NCI-H526 treated with DMSO at 0.1 percent for 48 hours (cell line): ENCODE data around the gene SLC22A3.
A peak's percentile ranks its signal among the peaks of the same experiment; 100 is the strongest.
"Not testable (repeated sequence)": the region's sequence is repeated elsewhere in the genome, so short reads cannot be mapped to it uniquely, and the experiment has no call there.

Experiments
- DNase-seq: peaks from one replicate; lab custom pipeline; 2025; lab: John Stamatoyannopoulos, UW

SLC22A3 gene

GRCh38 chr6:160445130-160445529 is 97.0 kb downstream of the SLC22A3 start:
- DNase-seq = no peak

GRCh38 chr6:160447350-160447749 is 99.2 kb downstream of the SLC22A3 start:
- DNase-seq = no peak

- not testable (repeated sequence) for DNase-seq
These were observed 101.6 kb downstream of the SLC22A3 start for GRCh38 chr6:160449787-160450186.

GRCh38 chr6:160450849-160451248 is 102.7 kb downstream of the SLC22A3 start:
- no peak for DNase-seq

- no peak for DNase-seq
These were observed 106.1 kb downstream of the SLC22A3 start for GRCh38 chr6:160454303-160454702.

- DNase-seq = no peak
These were observed 106.9 kb downstream of the SLC22A3 start for GRCh38 chr6:160455081-160455480.

- peak; percentile 16 for DNase-seq
These were observed 107.5 kb downstream of the SLC22A3 start for GRCh38 chr6:160455541-160456213.

GRCh38 chr6:160456214-160456546 is 108.0 kb downstream of the SLC22A3 start:
- DNase-seq = no peak

- no peak for DNase-seq
These were observed 109.6 kb downstream of the SLC22A3 start for GRCh38 chr6:160457823-160458222.

GRCh38 chr6:160461641-160462040 is 113.5 kb downstream of the SLC22A3 start:
- DNase-seq = no peak

GRCh38 chr6:160462116-160462515 is 113.9 kb downstream of the SLC22A3 start:
- no peak for DNase-seq

GRCh38 chr6:160462551-160463109 is 114.5 kb downstream of the SLC22A3 start:
- no peak for DNase-seq

- DNase-seq = no peak
These were observed 116.6 kb downstream of the SLC22A3 start for GRCh38 chr6:160464744-160465143.

- not testable (repeated sequence) for DNase-seq
These were observed 119.2 kb downstream of the SLC22A3 start for GRCh38 chr6:160467261-160467871.

GRCh38 chr6:160469153-160469552 is 121.0 kb downstream of the SLC22A3 start:
- no peak for DNase-seq

- DNase-seq = not testable (repeated sequence)
These were observed 127.9 kb downstream of the SLC22A3 start for GRCh38 chr6:160476056-160476455.

- DNase-seq = not testable (repeated sequence)
These were observed 128.9 kb downstream of the SLC22A3 start for GRCh38 chr6:160477072-160477471.

GRCh38 chr6:160477901-160478300 is 129.7 kb downstream of the SLC22A3 start:
- no peak for DNase-seq

- DNase-seq = no peak
These were observed 138.9 kb downstream of the SLC22A3 start for GRCh38 chr6:160487116-160487515.

GRCh38 chr6:160489091-160489490 is 140.9 kb downstream of the SLC22A3 start:
- no peak for DNase-seq

- no peak for DNase-seq
These were observed 146.4 kb downstream of the SLC22A3 start for GRCh38 chr6:160494576-160494975.

- DNase-seq = no peak
These were observed 152.5 kb downstream of the SLC22A3 start for GRCh38 chr6:160500639-160501038.
